Dermis microvascular lymphatic vessel endothelial cell (primary cell): ENCODE results near the gene RPSA. TPM values are rescaled to one million over a fixed set of nuclear protein-coding genes. Genes with fewer than 3 reads are reported as not detected.
"Not testable (repeated sequence)": the region's sequence is repeated elsewhere in the genome, so short reads cannot be mapped to it uniquely, and the experiment has no call there.

ENCODE experiments used
- DNase-seq, 2 donors: peaks; one replicate each; pipeline versions ENCODE4 v3.0.0 to v3.0.0-alpha.2; 2010; ENCODE audit warnings: low read depth in 2 of 2
- total RNA-seq: library from RNA; depleted of rRNA; stranded (reverse); fragments of >200 nt; gene quantifications from 2 replicates; pipeline ENCODE4 v1.2.1, GENCODE V29; 2014

The RPSA gene
- total RNA-seq, 1 donor from 2014 or later: 1,204 TPM

DNA sequence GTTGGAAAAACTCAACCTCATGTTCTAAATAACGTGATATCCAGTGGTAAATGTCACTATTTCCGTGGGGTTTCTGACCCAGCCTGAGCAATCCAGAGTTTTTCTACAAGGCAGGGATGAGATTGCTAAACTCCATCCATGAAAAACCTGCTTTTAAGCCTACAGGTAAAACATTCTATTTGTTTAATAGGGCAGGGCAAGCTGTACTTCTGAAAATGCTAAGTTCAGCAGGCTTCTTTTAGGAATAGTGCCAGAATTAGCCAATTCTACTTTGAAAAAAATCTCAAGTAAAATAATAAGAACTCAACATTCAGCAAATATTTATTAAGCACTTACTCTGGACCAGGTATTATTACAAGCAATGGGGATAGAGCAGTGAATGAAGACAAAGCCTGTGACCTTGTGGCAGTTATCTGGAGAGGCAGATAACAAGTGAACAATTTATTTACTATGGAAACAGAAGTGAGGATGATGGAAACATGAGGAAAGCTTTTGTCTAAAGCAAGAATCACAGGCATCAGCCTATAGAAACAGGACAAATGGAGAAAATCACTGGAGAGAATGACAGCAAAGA lies 13.3 kb downstream of the RPSA start:
- DNase-seq: no peak

- DNase-seq: no peak
Observed at GRCh38 chr3:39420543-39420942, 14.0 kb downstream of the RPSA start.

- no peak for DNase-seq
Observed at GRCh38 chr3:39423436-39423970, 17.0 kb downstream of the RPSA start.

DNA sequence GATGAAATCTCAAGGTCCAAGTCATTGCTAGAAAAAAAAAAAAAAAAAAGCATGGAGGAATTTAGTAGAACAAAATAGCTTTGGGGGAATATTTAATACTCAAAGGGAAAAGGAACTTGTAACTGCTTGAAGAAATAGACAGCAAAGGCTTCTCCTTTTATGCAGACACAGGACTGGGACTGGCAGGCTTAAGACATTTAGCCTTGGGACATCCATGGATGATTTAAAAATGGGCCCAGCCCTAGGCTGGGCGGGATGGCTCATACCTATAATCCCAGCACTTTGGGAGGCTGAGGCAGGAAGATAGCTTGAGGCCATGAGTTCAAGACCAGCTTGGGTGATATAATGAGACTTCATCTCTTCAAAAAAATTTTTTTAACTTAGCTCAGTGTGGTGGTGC lies 19.8 kb downstream of the RPSA start:
- no peak for DNase-seq

GRCh38 chr3:39427506-39427905 lies 21.0 kb downstream of the RPSA start:
- DNase-seq: no peak

- peak; percentile 57 to 93 for DNase-seq
Observed at GRCh38 chr3:39428745-39429201, 22.3 kb downstream of the RPSA start.

DNA sequence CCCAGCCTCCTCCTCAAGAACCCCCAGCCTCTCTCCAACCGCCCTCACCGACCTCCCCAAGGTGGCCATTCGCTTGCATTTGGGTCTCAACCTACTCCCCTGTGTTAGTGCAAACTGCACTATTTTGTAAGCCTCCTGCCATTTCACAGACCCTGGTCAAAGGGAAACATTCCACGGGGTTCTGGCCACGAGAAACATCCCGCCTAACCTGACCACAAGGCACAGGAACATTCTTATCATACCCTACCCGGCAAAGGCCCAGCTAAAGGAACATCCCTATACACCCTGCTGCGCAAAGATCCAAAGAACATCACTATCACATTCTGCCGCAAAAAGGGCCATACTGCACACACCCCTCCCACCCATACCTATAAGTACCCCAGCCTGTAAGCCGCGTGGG lies 22.9 kb downstream of the RPSA start:
- DNase-seq: no peak

- no peak for DNase-seq
Observed at GRCh38 chr3:39432342-39432741, 25.8 kb downstream of the RPSA start.

DNA sequence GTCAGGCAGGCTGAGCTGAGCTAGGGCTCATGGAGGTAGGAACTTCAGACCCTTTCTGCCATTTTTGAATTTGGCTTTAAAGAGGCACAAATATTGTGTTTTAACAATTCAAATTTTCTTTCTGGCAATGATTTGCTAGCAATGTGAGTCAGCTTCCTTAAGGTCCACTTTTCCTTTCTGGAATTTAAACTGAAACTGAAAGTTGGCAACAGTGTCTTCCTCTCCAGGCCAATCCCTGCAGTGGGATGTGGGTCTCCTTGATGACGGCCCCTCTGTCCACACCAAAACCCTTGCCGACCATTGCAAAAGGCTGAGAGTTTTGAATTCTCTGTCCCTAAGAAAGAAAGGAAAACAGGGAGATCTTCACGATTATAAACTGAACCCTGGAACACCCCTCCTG lies 27.1 kb downstream of the RPSA start:
- DNase-seq: peak in 1 of 2 donors; percentile 68

DNA sequence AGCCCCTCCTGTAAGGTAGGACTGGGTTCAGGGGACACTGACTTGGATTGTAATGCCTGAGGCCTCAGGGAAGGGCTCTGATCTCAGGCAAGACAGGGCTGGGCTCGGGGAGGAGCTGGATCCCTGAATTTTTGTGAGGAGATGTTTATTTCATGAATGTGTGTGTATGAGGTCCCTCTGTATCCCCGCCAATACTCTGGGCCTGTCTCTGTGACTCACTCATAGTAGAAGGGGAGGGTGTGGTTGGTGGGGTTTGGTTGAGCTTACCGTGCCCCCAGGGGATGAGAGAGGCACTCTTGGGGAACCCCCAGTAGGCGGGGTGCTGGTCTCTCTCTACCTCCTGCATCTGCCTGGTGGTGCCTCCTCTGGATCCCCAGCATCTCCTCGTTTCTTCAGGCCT lies 28.1 kb downstream of the RPSA start:
- DNase-seq: no peak

GRCh38 chr3:39435006-39435748 lies 28.7 kb downstream of the RPSA start:
- DNase-seq: no peak

DNA sequence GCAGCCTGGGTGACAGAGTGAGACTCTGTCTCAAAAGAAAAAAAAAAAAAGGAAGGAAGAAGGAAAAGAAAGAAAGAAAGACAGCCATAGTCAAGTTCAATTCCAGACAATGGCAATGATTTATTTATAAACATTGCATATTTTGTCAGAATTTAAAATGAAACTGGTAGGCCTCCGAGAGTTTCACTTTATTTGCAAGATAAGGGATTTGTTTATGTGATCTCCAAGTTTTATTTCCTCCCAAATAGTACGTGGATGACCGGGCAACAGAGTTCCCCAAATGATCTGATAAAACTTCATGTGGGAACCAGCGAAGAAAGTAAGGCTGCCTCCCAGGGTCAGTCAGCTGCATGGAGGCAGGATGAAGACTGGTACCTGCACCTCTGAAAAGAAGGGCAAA lies 32.4 kb downstream of the RPSA start:
- DNase-seq: no peak

GRCh38 chr3:39440316-39440715 lies 33.8 kb downstream of the RPSA start:
- DNase-seq: no peak

- peak in 1 of 2 donors; percentile 37 for DNase-seq
Observed at GRCh38 chr3:39443530-39443929, 37.0 kb downstream of the RPSA start.

GRCh38 chr3:39445927-39446326 lies 39.4 kb downstream of the RPSA start:
- no peak for DNase-seq

DNA sequence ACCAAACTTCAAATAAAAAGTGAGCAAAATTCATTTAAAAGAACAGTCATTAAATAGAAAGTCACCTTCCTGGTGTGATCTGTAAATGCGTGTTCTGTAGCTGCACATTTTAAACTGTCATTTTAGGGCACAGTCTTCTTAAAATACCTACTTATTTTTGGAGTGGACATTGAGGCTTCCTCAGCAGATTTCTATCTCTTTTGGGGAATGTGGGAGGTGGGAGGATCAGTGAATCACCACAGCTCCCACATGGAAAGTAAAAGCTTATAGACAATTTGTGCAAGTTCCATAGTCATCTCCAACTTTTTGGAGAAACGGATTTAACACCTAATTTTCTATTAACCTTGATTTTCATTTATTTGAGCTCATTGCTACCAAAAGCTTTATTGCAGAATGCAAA lies 39.9 kb downstream of the RPSA start:
- no peak for DNase-seq

GRCh38 chr3:39447637-39448483 lies 41.3 kb downstream of the RPSA start:
- peak; percentile 69 to 83 for DNase-seq

DNA sequence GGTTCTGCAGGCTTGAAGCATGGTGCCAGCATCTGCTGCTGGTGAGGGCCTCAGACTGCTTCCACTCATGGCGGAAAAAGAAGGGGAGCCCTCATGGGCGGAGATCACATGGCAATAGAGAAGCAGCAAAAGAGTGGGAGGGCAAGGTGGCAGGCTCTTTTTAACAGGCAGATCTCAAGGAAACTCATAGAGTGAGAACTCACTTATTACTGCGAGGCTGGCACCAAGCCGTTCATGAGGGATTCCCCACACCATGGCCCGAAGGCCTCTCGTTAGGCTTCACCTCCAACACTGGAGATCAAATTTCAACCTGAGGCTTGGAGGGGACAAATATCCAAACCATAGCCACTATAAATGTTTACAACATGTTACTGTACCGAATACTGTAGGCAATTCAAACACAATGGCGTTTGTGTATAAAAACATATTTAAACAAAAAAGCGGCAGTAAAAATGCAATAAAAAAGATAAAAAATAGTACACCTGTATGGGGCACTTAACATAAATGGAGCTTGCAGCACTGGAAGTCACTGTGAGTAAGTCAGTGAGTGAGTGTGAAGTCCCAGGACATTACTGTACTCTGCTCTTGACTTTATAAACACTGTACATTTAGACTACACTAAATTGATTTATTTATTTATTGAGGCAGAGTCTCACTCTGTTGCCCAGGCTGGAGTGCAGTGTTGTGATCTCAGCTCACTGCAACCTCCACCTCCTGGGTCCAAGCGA lies 42.1 kb downstream of the RPSA start:
- no peak for DNase-seq

DNA sequence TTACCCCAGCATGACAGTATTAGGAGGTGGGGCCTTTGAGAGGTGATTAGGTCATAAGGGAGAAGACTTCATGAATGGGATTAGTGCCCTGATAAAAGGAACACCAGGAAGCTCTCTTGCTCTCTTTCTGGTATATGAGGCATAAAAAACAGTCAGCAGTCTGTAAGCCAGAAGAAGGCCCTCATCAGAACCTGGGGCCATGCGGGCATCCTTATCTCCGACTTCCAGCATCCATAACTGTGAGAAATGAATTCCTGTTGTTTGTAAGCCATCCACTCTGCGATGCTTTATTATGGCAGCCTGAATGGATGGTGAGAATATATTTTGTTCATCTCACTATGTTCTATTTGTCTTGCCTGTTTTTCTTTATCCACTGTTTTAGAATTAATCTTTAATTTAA lies 43.3 kb downstream of the RPSA start:
- no peak for DNase-seq

DNA sequence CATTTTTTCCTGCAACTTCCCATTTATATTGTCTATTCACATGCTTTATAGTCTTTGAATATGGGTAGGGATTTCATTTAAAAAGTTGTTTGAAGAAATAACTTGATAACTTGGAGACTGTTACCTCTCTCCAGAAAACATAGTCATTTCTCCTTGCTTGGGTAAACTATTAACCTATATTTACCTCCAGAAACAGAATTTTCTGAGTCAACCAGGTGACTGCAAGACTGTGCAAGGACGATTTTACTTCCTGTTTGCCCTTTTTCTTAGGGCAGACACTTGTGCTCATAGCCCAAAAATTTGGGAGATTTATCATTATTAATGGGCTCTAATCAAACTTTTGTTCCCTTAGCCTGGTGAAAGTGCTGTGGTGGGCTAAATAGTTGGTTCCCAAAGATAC lies 46.6 kb downstream of the RPSA start:
- no peak for DNase-seq

- DNase-seq: not testable (repeated sequence)
Observed at GRCh38 chr3:39453872-39454271, 47.4 kb downstream of the RPSA start.
